Fibroblast of skin of right biceps (primary cell): ENCODE measurements around the gene ZNF646.

Experiments used
- DNase-seq: peaks from one replicate; pipeline ENCODE4 v3.0.0-alpha.2; 2013

The ZNF646 gene

GRCh38 chr16:31063843-31064611 is 10.2 kb upstream of the ZNF646 start:
- DNase-seq = no peak

- DNase-seq = peak; percentile 94
These were observed 9.2 kb upstream of the ZNF646 start for GRCh38 chr16:31064882-31065461.

- no peak for DNase-seq
These were observed 6.9 kb upstream of the ZNF646 start for GRCh38 chr16:31067342-31067741.

- DNase-seq = peak; percentile 90
These were observed 2.4 kb upstream of the ZNF646 start for GRCh38 chr16:31071861-31072260.

- DNase-seq = peak; percentile 50
These were observed 1.6 kb upstream of the ZNF646 start for GRCh38 chr16:31072540-31073141.

GRCh38 chr16:31073142-31073969 is 866 bp upstream of the ZNF646 start:
- DNase-seq = peak; percentile 91

GRCh38 chr16:31074814-31075183 is 577 bp downstream of the ZNF646 start:
- no peak for DNase-seq

- no peak for DNase-seq
These were observed 2.1 kb downstream of the ZNF646 start for GRCh38 chr16:31076319-31076718.

- no peak for DNase-seq
These were observed 2.8 kb downstream of the ZNF646 start for GRCh38 chr16:31077024-31077423.

- no peak for DNase-seq
These were observed 3.6 kb downstream of the ZNF646 start for GRCh38 chr16:31077592-31078396.

GRCh38 chr16:31078597-31079341 is 4.5 kb downstream of the ZNF646 start:
- DNase-seq = no peak

- DNase-seq = no peak
These were observed 5.2 kb downstream of the ZNF646 start for GRCh38 chr16:31079342-31079944.

GRCh38 chr16:31080035-31080629 is 5.9 kb downstream of the ZNF646 start:
- DNase-seq = no peak

GRCh38 chr16:31080756-31081419 is 6.7 kb downstream of the ZNF646 start:
- DNase-seq = no peak

- no peak for DNase-seq
These were observed 7.5 kb downstream of the ZNF646 start for GRCh38 chr16:31081428-31082351.

- no peak for DNase-seq
These were observed 8.3 kb downstream of the ZNF646 start for GRCh38 chr16:31082368-31083045.

GRCh38 chr16:31083081-31083480 is 8.9 kb downstream of the ZNF646 start:
- no peak for DNase-seq

GRCh38 chr16:31083556-31083955 is 9.3 kb downstream of the ZNF646 start:
- no peak for DNase-seq

- DNase-seq = no peak
These were observed 9.8 kb downstream of the ZNF646 start for GRCh38 chr16:31083981-31084380.
